GM23338 (cell line): Measurements from ENCODE around the gene KIF25. TPM values are rescaled to one million over a fixed set of nuclear protein-coding genes. Genes with fewer than 3 reads are reported as not detected.

Experiments
- ATAC-seq: fragments of 200-7000 bp; cut with Tn5 transposase; 3 replicates; pipeline ENCODE4 v1.9.1; 2020
- DNase-seq: peaks from one replicate; pipeline ENCODE4 v3.0.0-alpha.2; 2015; ENCODE audit warnings: low spot score
- H2AFZ ChIP-seq: fragments of 200-600 bp; sonication (generic); 2 replicates; pipeline ENCODE4 v1.8.0; 2016; ENCODE audit warnings: antibody characterized with exemption, mild to moderate bottlenecking, moderate library complexity
- H3F3A ChIP-seq: fragments of 200-600 bp; sonication (generic); replicated peaks from 2 replicates; pipeline ENCODE4 v1.8.0; 2017; ENCODE audit warnings: antibody characterized with exemption, mixed run types, low read depth
- H3K27ac ChIP-seq: fragments of 200-600 bp; sonication (generic); 2 replicates; pipeline ENCODE4 v1.6.1; 2016; ENCODE audit warnings: low read depth
- H3K27me3 ChIP-seq: fragments of 200-600 bp; sonication (generic); 2 replicates; pipeline ENCODE4 v1.8.0; 2016; ENCODE audit warnings: mild to moderate bottlenecking, mixed run types, moderate library complexity; ENCODE audit not compliant: insufficient read depth
- H3K36me3 ChIP-seq: fragments of 200-600 bp; sonication (generic); 2 replicates; pipeline ENCODE4 v1.8.0; 2016; ENCODE audit warnings: mild to moderate bottlenecking; ENCODE audit not compliant: insufficient read depth
- H3K4me1 ChIP-seq: fragments of 200-600 bp; sonication (generic); 2 replicates; pipeline ENCODE4 v1.8.0; 2016; ENCODE audit warnings: mild to moderate bottlenecking, moderate library complexity; ENCODE audit not compliant: insufficient read depth
- H3K4me2 ChIP-seq: fragments of 200-600 bp; sonication (generic); 2 replicates; pipeline ENCODE4 v1.7.1; 2017; ENCODE audit warnings: mixed run types
- H3K4me3 ChIP-seq: fragments of 200-600 bp; sonication (generic); 2 replicates; pipeline ENCODE4 v1.6.1; 2016; ENCODE audit warnings: mixed run types
- H3K79me2 ChIP-seq: fragments of 200-600 bp; sonication (generic); replicated peaks from 2 replicates; pipeline ENCODE4 v1.8.0; 2017; ENCODE audit warnings: mild to moderate bottlenecking; ENCODE audit not compliant: insufficient read depth
- H3K9me2 ChIP-seq: fragments of 200-600 bp; sonication (generic); 2 replicates; pipeline ENCODE4 v1.8.0; 2017; ENCODE audit not compliant: insufficient read depth
- H4K20me1 ChIP-seq: fragments of 200-600 bp; sonication (generic); replicated peaks from 2 replicates; pipeline ENCODE4 v1.8.0; 2017; ENCODE audit warnings: mild to moderate bottlenecking; ENCODE audit not compliant: insufficient read depth
- H3K27ac Mint-ChIP-seq: 2 replicates; pipeline ENCODE4 v1.8.0; 2020; ENCODE audit warnings: inconsistent platforms, mild to moderate bottlenecking, moderate library complexity, mixed read lengths
- H3K27me3 Mint-ChIP-seq: 3 replicates; pipeline ENCODE4 v1.8.0; 2022; ENCODE audit warnings: low read depth, mild to moderate bottlenecking, moderate library complexity, mixed read lengths, inconsistent platforms; ENCODE audit not compliant: insufficient read depth, poor library complexity
- H3K36me3 Mint-ChIP-seq: 3 replicates; pipeline ENCODE4 v1.8.0; 2021; ENCODE audit warnings: low read depth, mild to moderate bottlenecking, inconsistent platforms, moderate library complexity, mixed read lengths
- H3K4me1 Mint-ChIP-seq: 3 replicates; pipeline ENCODE4 v1.8.0; 2020; ENCODE audit warnings: mild to moderate bottlenecking, inconsistent platforms, mixed read lengths
- H3K4me3 Mint-ChIP-seq: 3 replicates; pipeline ENCODE4 v1.8.0; 2021; ENCODE audit warnings: moderate library complexity, mild to moderate bottlenecking, inconsistent platforms, mixed read lengths
- H3K9me3 Mint-ChIP-seq: 3 replicates; pipeline ENCODE4 v1.8.0; 2020; ENCODE audit warnings: moderate library complexity, mild to moderate bottlenecking, inconsistent platforms, mixed read lengths
- CREB1 ChIP-seq: fragments of 250-450 bp; sonication (Bioruptor Pico); IDR thresholded peaks from 2 replicates; pipeline ENCODE4 v1.5.0; 2020; ENCODE audit warnings: low read depth, mild to moderate bottlenecking, moderate library complexity
- EZH2 ChIP-seq: fragments of 200-600 bp; sonication (generic); IDR thresholded peaks from one replicate; pipeline ENCODE4 v1.8.0; 2017; ENCODE audit warnings: antibody characterized with exemption, mild to moderate bottlenecking, low read depth; ENCODE audit not compliant: unreplicated experiment
- STAT1 ChIP-seq: IDR thresholded peaks from one replicate; pipeline ENCODE4 v1.6.1; 2016; ENCODE audit warnings: antibody characterized with exemption; ENCODE audit not compliant: unreplicated experiment
- ZNF114 ChIP-seq: fragments of 250-450 bp; sonication (Bioruptor Pico); IDR thresholded peaks from 2 replicates; pipeline ENCODE4 v1.5.0; 2020; ENCODE audit warnings: mild to moderate bottlenecking, moderate library complexity
- ZNF462 ChIP-seq: fragments of 250-450 bp; sonication (Bioruptor Pico); IDR thresholded peaks from 2 replicates; pipeline ENCODE4 v1.5.0; 2020; ENCODE audit warnings: mild to moderate bottlenecking, moderate library complexity
- polyA plus RNA-seq: library from polyadenylated mRNA; unstranded; fragments of >200 nt; fragmentation: Nextera tagmentation; extraction: Ambion mirVana; gene quantifications from 2 replicates; pipeline ENCODE4 v1.2.1, GENCODE V29; 2016
- total RNA-seq: library from RNA; depleted of rRNA; stranded (reverse); fragments of >200 nt; shearing (Covaris generic); gene quantifications from 2 replicates; pipeline ENCODE4 v1.2.3, GENCODE V29; 2014
- TF ChIP-seq, protein P1 (sequence below): IDR thresholded peaks from 2 replicates; pipeline ENCODE4 v1.6.1; 2016; ENCODE audit warnings: antibody characterized with exemption

Gene KIF25
- total and polyA plus RNA-seq, 2 experiments from 2014 or later, result 0.69 to 0.76 TPM

GRCh38 chr6:167956983-167957492 lies 40.4 kb upstream of the KIF25 start (continued):
- no peak for TF ChIP-seq ZNF462 (CRISPR knock-in tag)

DNA sequence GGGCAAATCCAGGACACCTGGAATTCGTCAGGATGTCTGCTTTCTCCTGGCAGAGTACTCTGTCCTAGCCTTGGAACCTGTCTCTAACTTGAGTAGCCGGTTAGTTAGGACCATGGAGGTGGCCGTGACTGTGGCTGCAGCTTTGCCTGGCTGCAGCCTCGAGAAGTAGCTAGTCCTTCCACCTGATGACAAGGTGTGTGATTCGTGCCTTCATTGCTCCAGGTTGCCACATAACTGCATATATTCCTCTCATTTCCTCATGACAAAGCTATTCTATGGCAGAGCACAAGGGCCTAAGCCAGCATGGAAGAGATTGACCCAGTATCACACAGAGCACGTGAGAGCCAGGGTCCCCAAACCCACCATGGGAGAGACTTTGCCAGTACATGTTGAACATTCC lies 39.8 kb upstream of the KIF25 start:
- H3K4me3 ChIP-seq, result no peak overlapping the region
- H3K36me3 Mint-ChIP-seq, result peaks cover 16% of the 10 kb centered on the region
- H3K4me2 ChIP-seq, result no peak overlapping the region
- ATAC-seq (no peak), DNase-seq (no peak)
- no peak overlapping the region for H2AFZ ChIP-seq
- peaks cover 3% of the 10 kb centered on the region; the same call in 2 of the 3 replicates for H3K4me1 Mint-ChIP-seq
- H3K9me2 ChIP-seq, result no peaks in the 10 kb centered on the region
- H3K4me1 ChIP-seq, result no peaks in the 10 kb centered on the region
- H3K27ac ChIP-seq, result no peak overlapping the region
- H3K4me3 Mint-ChIP-seq, result no peak overlapping the region
- H3K27me3 Mint-ChIP-seq, result peaks cover 5% of the 10 kb centered on the region
- peak overlapping the region; percentile 71 for H3K27ac Mint-ChIP-seq
- peaks cover 3% of the 10 kb centered on the region for H3K36me3 ChIP-seq
- no peaks in the 10 kb centered on the region for H3K27me3 ChIP-seq
- no peaks in the 10 kb centered on the region for H3K9me3 Mint-ChIP-seq
- peaks cover 6% of the 10 kb centered on the region; the same call in 1 of the 2 replicates for H4K20me1 ChIP-seq
- TF ChIP-seq ZNF114, result no peak
- TF ChIP-seq, protein P1, sequence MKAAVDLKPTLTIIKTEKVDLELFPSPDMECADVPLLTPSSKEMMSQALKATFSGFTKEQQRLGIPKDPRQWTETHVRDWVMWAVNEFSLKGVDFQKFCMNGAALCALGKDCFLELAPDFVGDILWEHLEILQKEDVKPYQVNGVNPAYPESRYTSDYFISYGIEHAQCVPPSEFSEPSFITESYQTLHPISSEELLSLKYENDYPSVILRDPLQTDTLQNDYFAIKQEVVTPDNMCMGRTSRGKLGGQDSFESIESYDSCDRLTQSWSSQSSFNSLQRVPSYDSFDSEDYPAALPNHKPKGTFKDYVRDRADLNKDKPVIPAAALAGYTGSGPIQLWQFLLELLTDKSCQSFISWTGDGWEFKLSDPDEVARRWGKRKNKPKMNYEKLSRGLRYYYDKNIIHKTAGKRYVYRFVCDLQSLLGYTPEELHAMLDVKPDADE, result no peak
- TF ChIP-seq EZH2, result no peak
- TF ChIP-seq STAT1, result no peak
- no peak for TF ChIP-seq CREB1 (CRISPR knock-in tag)
- H3K79me2 ChIP-seq, result peaks cover 35% of the 10 kb centered on the region
- no peaks in the 10 kb centered on the region for H3F3A ChIP-seq
